DMS 273 (cell line): ENCODE results near the gene STK32C.

Experiments used
- DNase-seq: peaks from one replicate; lab custom pipeline; 2025; ENCODE audit not compliant: unreplicated experiment; lab: John Stamatoyannopoulos, UW

The STK32C gene

GRCh38 chr10:132236161-132236560 lies 71.6 kb downstream of the STK32C start:
- DNase-seq = no peak

GRCh38 chr10:132234860-132235259 lies 72.9 kb downstream of the STK32C start:
- no peak for DNase-seq

GRCh38 chr10:132233501-132234085 lies 74.2 kb downstream of the STK32C start:
- DNase-seq = peak; percentile 64

- DNase-seq = no peak
Observed at GRCh38 chr10:132232981-132233380, 74.8 kb downstream of the STK32C start.

GRCh38 chr10:132232023-132232951 lies 75.5 kb downstream of the STK32C start:
- no peak for DNase-seq

GRCh38 chr10:132231656-132232022 lies 76.1 kb downstream of the STK32C start:
- DNase-seq = no peak

GRCh38 chr10:132230557-132231210 lies 77.1 kb downstream of the STK32C start:
- DNase-seq = no peak

- DNase-seq = no peak
Observed at GRCh38 chr10:132229834-132230556, 77.8 kb downstream of the STK32C start.

- peak; percentile 24 for DNase-seq
Observed at GRCh38 chr10:132229096-132229495, 78.7 kb downstream of the STK32C start.

GRCh38 chr10:132228616-132229015 lies 79.1 kb downstream of the STK32C start:
- DNase-seq = no peak

- DNase-seq = no peak
Observed at GRCh38 chr10:132227851-132228390, 79.8 kb downstream of the STK32C start.

GRCh38 chr10:132226586-132227405 lies 81.0 kb downstream of the STK32C start:
- DNase-seq = no peak

GRCh38 chr10:132225849-132226205 lies 81.9 kb downstream of the STK32C start:
- DNase-seq = no peak

GRCh38 chr10:132225073-132225848 lies 82.5 kb downstream of the STK32C start:
- no peak for DNase-seq

- no peak for DNase-seq
Observed at GRCh38 chr10:132224343-132225072, 83.2 kb downstream of the STK32C start.

GRCh38 chr10:132223611-132224342 lies 84.0 kb downstream of the STK32C start:
- no peak for DNase-seq

GRCh38 chr10:132223156-132223590 lies 84.6 kb downstream of the STK32C start:
- DNase-seq = peak; percentile 87

- no peak for DNase-seq
Observed at GRCh38 chr10:132222726-132223125, 85.0 kb downstream of the STK32C start.
